GM12878 (cell line): ENCODE data around the gene C19orf81. TPM values are rescaled to one million over a fixed set of nuclear protein-coding genes. Genes with fewer than 3 reads are reported as not detected.

Experiments used
- ATAC-seq: fragments of 200-7000 bp; cut with Tn5 transposase; 3 replicates; pipeline ENCODE4 v1.9.1; 2020; ENCODE audit warnings: mild to moderate bottlenecking, moderate library complexity
- BruUV-seq: library from RNA; stranded (reverse); fragments of 400-500 nt; replicated peaks from 2 replicates; lab custom pipeline; 2021; lab: Mats Ljungman, UMichigan
- CTCF ChIA-PET: fragments of 300-600 bp; sonication (Branson Sonifier 250); formaldehyde crosslinking; extraction: SDS; loops from one replicate; lab custom pipeline; 2021; ENCODE audit warnings: inconsistent platforms; lab: Yijun Ruan, JAX
- POLR2A ChIA-PET: fragments of 350-600 bp; formaldehyde crosslinking; extraction: SDS; loops from one replicate; lab custom pipeline; 2021; ENCODE audit warnings: inconsistent platforms; lab: Charles Lee
- RAD21 ChIA-PET: fragments of 300-600 bp; sonication (Branson Sonifier 250); formaldehyde crosslinking; loops from one replicate; lab custom pipeline; 2023; ENCODE audit warnings: antibody characterized with exemption; ENCODE audit not compliant: unreplicated experiment; lab: Charles Lee
- SMC1A ChIA-PET: fragments of 300-600 bp; sonication (Branson Sonifier 250); formaldehyde crosslinking; loops from one replicate; lab custom pipeline; 2023; ENCODE audit not compliant: unreplicated experiment, uncharacterized antibody; lab: Charles Lee
- DNase-seq: peaks from one replicate; pipeline ENCODE4 v3.0.0-alpha.2; 2011; ENCODE audit warnings: low read depth, low spot score
- FAIRE-seq: peaks from 3 replicates; lab custom pipeline; 2011; peaks lifted over from hg19 to GRCh38; lab: Jason Lieb, UNC
- H2AFZ ChIP-seq: 2 replicates; pipeline ENCODE4 v1.6.0; 2011; ENCODE audit warnings: low read depth, low read length, control low read depth; ENCODE audit not compliant: control insufficient read depth
- H3K27ac ChIP-seq: 2 replicates; pipeline ENCODE4 v1.5.1; 2011; ENCODE audit warnings: control low read depth; ENCODE audit not compliant: control insufficient read depth, insufficient read depth
- H3K27me3 ChIP-seq, 2 experiments: replicated peaks in 1 of 2; 2 replicates each; pipeline versions ENCODE4 v1.6.0 to v1.6.1; 2011; ENCODE audit warnings: low read length in 1 of 2; ENCODE audit not compliant: control insufficient read depth in 2 of 2, insufficient read depth in 2 of 2
- H3K36me3 ChIP-seq, 2 experiments: 2 replicates each; pipeline ENCODE4 v1.5.1; 2011; ENCODE audit warnings: low read length in 1 of 2; ENCODE audit not compliant: control insufficient read depth in 2 of 2, insufficient read depth in 2 of 2
- H3K4me1 ChIP-seq: 2 replicates; pipeline ENCODE4 v1.6.1; 2011; ENCODE audit warnings: mild to moderate bottlenecking, low read length, moderate library complexity, mixed read lengths; ENCODE audit not compliant: control insufficient read depth, insufficient read depth
- H3K4me2 ChIP-seq: 2 replicates; pipeline ENCODE4 v1.6.0; 2011; ENCODE audit warnings: control low read depth; ENCODE audit not compliant: control insufficient read depth, insufficient read depth
- H3K4me3 ChIP-seq: fragments of 200-600 bp; sonication (generic); 2 replicates; pipeline ENCODE4 v1.5.1; 2016
- H3K79me2 ChIP-seq: 2 replicates; pipeline ENCODE4 v1.6.0; 2011; ENCODE audit warnings: low read length; ENCODE audit not compliant: control insufficient read depth, insufficient read depth
- H3K9ac ChIP-seq: 2 replicates; pipeline ENCODE4 v1.8.0; 2011; ENCODE audit warnings: low read length, control low read depth, mixed read lengths; ENCODE audit not compliant: control insufficient read depth, insufficient read depth
- H3K9me3 ChIP-seq: replicated peaks from 3 replicates; pipeline ENCODE4 v1.5.1; 2011; ENCODE audit warnings: mild to moderate bottlenecking, low read length; ENCODE audit not compliant: control insufficient read depth, insufficient read depth
- H4K20me1 ChIP-seq: 2 replicates; pipeline ENCODE4 v1.6.0; 2011; ENCODE audit not compliant: control insufficient read depth, insufficient read depth
- KDM1A ChIP-seq: fragments of 200-600 bp; sonication (generic); IDR thresholded peaks from 2 replicates; pipeline ENCODE4 v1.6.1; 2016; ENCODE audit warnings: borderline replicate concordance
- NR2C2 ChIP-seq: IDR thresholded peaks from 2 replicates; pipeline ENCODE4 v1.6.1; 2011; ENCODE audit warnings: borderline replicate concordance, low read depth; ENCODE audit not compliant: control insufficient read depth, insufficient read length
- SUZ12 ChIP-seq: fragments of 200-600 bp; sonication (generic); IDR thresholded peaks from one replicate; pipeline ENCODE4 v1.6.1; 2018; ENCODE audit warnings: antibody characterized with exemption, mild to moderate bottlenecking; ENCODE audit not compliant: unreplicated experiment
- TBL1XR1 ChIP-seq: IDR thresholded peaks from 2 replicates; pipeline ENCODE4 v1.6.1; 2012; ENCODE audit warnings: low read depth, low read length, improper control_type of control experiment
- TCF7 ChIP-seq: IDR thresholded peaks from 2 replicates; pipeline ENCODE4 v1.6.1; 2014; ENCODE audit warnings: antibody characterized with exemption, borderline replicate concordance
- USF2 ChIP-seq: IDR thresholded peaks from 2 replicates; pipeline ENCODE4 v1.6.1; 2011; ENCODE audit warnings: low read depth, low read length, improper control_type of control experiment, borderline replicate concordance
- WGBS: methylation state at CpG from one replicate; pipeline ENCODE4 v1.1.6; 2016; ENCODE audit warnings: low lambda C conversion rate; ENCODE audit not compliant: insufficient replicate concordance, insufficient coverage; ENCODE audit errors: missing lambda C conversion rate; 5-methylcytosine and 5-hydroxymethylcytosine counted together
- in situ Hi-C: fragments of 300-500 bp; cut with MboI; formaldehyde crosslinking; loops from 9 replicates; pipeline ENCODE4 v1.14.3; 2018; ENCODE audit warnings: mixed read lengths
- intact Hi-C: fragments of 100-400 bp; cut with micrococcal nuclease; formaldehyde crosslinking; loops from one replicate; pipeline ENCODE4 v1.14.2; 2022; ENCODE audit not compliant: unreplicated experiment
- polyA plus RNA-seq, 11 experiments: library from polyadenylated mRNA; depleted of rRNA in 4 of 11; unstranded in 6 of 11; stranded (reverse) in 5 of 11; fragments of >200 nt; fragmentation: Nextera tagmentation in 4 of 11; fragmentation: Illumina TruSeq in 1 of 11; extraction: Ambion mirVana in 4 of 11; extraction: Trizol in 1 of 11; gene quantifications; 1 replicate in 1 of 11; 2 replicates in 10 of 11; pipeline versions ENCODE4 v1.2.1 to v1.2.3, GENCODE V29; 2011 to 2016; ENCODE audit warnings: inconsistent platforms in 2 of 11, missing spikeins in 2 of 11, low read depth in 1 of 11
- total RNA-seq, 4 experiments: library from RNA; depleted of rRNA in 3 of 4; stranded (reverse); fragments of >200 nt in 3 of 4; fragmentation: Illumina TruSeq in 1 of 4; extraction: Trizol in 1 of 4; gene quantifications; 2 replicates each; pipeline versions ENCODE4 v1.2.1 to v1.2.3, GENCODE V29; 2013 to 2021

Gene C19orf81
- total and polyA plus RNA-seq, 10 of the 15 experiments (the other 5 are each of a cell fraction or from before 2014, with no cell fraction given): 0.69 TPM; not detected in 9

GRCh38 chr19:50636317-50637085, 12.7 kb upstream of the C19orf81 start:
- POLR2A ChIA-PET: no interaction called here
- peaks cover 3% of the 10 kb centered on the region; the same call in 1 of the 3 replicates for H3K9me3 ChIP-seq
- TF ChIP-seq TBL1XR1 (no peak), NR2C2 (no peak), KDM1A (no peak), SUZ12 (no peak), TCF7 (no peak), USF2 (no peak)
- H3K9ac ChIP-seq: no peak overlapping the region
- CTCF ChIA-PET: no interaction called here
- in situ Hi-C loops (no loop called here), intact Hi-C loops (no loop called here)
- no peak overlapping the region for H2AFZ ChIP-seq
- H3K4me1 ChIP-seq: no peaks in the 10 kb centered on the region
- H3K4me2 ChIP-seq: no peak overlapping the region
- H3K27ac ChIP-seq: no peak overlapping the region
- BruUV-seq: no TSS peak
- peaks cover 2 to 5% of the 10 kb centered on the region in 2 experiments; a peak in 3 of 4 replicates for H3K27me3 ChIP-seq
- no peak overlapping the region for H3K4me3 ChIP-seq
- RAD21 ChIA-PET: no interaction called here
- SMC1A ChIA-PET: no interaction called here
- no peaks in the 10 kb centered on the region for H3K36me3 ChIP-seq
- DNase-seq: no peak
- WGBS: 15% methylated on average over 5 of the region's 5 CpGs
- H4K20me1 ChIP-seq: no peaks in the 10 kb centered on the region
- no peak for ATAC-seq
- H3K79me2 ChIP-seq: no peaks in the 10 kb centered on the region
- no peak for FAIRE-seq
